Activated naive CD4-positive, alpha-beta T cell treated with anti-CD3 and anti-CD28 coated beads, Interleukin-2, amount 50 U/mL, for 24 hours (primary cell): ENCODE data around the gene CMTR1.
"Not testable (repeated sequence)": the region's sequence is repeated elsewhere in the genome, so short reads cannot be mapped to it uniquely, and the experiment has no call there.

Source experiments
- H3K27ac Mint-ChIP-seq: one replicate; pipeline ENCODE4 v1.8.0; 2021; ENCODE audit warnings: mild to moderate bottlenecking, mixed read lengths
- H3K27me3 Mint-ChIP-seq: one replicate; pipeline ENCODE4 v1.8.0; 2021; ENCODE audit warnings: mixed read lengths
- H3K36me3 Mint-ChIP-seq: one replicate; pipeline ENCODE4 v1.8.0; 2021; ENCODE audit warnings: mixed read lengths
- H3K4me1 Mint-ChIP-seq: one replicate; pipeline ENCODE4 v1.8.0; 2021; ENCODE audit warnings: mixed read lengths
- H3K4me3 Mint-ChIP-seq: one replicate; pipeline ENCODE4 v1.8.0; 2021; ENCODE audit warnings: mild to moderate bottlenecking, mixed read lengths
- H3K9me3 Mint-ChIP-seq: one replicate; pipeline ENCODE4 v1.8.0; 2021; ENCODE audit warnings: mixed read lengths

The CMTR1 gene

DNA sequence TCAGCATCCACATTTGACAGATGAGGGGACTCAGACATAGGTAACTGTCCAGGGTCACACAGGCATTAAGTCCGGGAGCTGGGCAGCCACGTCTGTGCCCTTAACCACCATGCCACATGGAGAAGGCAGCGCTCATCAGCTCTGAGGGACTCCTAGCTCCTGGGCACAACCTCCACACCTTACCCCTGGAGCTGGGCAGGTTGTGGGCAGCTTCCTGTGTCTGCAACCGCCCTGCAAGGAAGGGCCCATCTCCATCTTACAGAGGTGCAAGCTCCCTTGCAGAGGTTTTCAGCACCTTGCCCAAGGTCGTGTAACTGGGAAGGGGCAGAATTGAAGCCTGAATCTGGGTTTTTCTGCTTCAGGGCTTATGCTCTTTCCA is 58.8 kb downstream of the CMTR1 start:
- Mint-ChIP-seq H3K27me3 (no peaks in the 10 kb centered on the region), H3K4me1 (peaks cover 73% of the 10 kb centered on the region), H3K36me3 (peaks cover 4% of the 10 kb centered on the region), H3K27ac (no peak overlapping the region), H3K4me3 (no peak overlapping the region), H3K9me3 (no peaks in the 10 kb centered on the region)

DNA sequence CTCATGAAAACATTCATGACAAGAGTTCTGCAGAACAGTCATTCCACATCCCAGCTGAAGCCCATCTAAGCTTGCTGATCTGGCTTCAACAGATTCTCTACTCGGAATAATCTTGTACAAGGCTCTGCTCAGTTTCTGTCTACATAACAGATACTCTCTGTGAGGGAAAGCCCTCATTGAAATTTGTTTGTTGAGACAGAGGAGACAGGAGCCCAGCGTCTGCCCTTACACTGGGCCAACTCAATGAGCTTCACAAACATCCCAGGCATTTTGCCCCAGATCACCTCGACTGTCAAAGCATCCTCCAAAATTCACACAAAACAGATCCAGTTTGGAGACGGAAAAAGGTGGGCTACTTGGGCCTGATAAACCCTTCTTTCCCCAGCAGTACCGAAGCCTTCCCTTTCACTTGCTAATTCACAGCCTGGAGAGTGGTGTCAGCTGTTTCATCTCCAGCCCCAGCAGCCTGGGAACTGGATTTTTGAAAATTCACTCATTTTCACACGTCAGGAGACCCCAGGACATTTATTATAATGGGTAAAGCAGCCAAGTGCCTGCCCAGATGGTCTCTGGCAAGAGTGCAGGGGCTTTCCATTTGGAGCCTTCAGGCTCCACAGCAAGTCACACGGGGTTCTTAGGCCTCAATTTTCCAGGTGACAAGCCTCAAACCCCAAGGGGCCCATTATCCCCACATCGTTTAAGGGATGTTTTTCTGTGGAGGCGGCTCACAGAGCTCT is 59.4 kb downstream of the CMTR1 start:
- Mint-ChIP-seq H3K27ac (peak overlapping the region; percentile 51), H3K27me3 (no peaks in the 10 kb centered on the region)

DNA sequence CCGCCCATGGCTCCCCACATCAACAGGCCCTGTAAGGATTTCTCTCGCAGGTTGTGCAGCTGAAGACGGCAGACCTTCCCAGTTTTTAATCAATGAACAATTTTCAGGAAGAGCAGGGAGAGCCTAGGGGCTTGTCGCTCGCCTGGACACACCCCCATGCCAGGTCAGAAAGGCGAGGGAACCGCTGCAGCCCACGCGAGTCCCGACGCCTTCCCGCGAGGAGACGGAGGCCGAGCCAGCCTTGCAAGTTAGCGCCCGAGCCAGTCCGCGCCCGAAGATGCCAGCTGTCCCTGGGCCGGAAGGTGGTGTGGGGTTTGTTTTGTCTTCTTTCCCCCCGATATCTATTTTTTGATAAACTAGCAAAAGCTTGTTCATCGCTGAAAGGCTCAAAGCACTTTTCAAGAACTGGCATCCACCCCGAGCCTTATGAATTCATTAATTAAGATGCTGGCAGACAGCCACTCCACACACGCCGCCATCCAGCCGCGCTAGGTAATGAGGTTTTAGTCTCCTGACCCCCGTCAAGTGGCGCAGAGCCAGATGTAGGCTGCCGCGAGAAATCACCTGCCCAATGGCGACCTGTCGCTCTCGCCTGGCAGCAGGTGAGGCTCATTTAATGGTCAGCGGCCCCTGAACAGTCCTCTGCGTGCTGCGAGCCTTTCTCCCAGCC is 60.1 kb downstream of the CMTR1 start:
- Mint-ChIP-seq H3K4me1 (peaks cover 80% of the 10 kb centered on the region), H3K27ac (no peak overlapping the region)

More for the DNA sequence above, 59.4 kb downstream of the CMTR1 start:
- Mint-ChIP-seq H3K4me3 (no peak overlapping the region), H3K4me1 (peaks cover 78% of the 10 kb centered on the region), H3K9me3 (no peaks in the 10 kb centered on the region), H3K36me3 (peaks cover 4% of the 10 kb centered on the region)

DNA sequence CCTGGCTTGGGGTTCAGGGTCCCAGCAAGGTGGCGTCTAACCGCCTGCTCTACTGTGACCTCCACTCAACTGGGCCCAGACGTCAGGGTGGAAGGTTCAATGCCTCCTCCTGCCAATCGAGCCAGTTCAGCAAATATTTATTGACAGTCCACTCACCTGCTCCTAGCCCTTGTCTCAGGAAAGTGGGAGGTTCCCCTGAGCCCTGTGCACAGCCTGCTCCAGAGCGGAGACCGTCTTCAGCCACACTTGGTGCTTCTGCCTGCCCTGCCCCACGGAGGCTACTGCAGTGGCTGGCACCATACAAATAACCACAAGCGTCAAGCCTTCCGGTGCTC is 60.6 kb downstream of the CMTR1 start:
- peaks cover 1% of the 10 kb centered on the region for H3K36me3 Mint-ChIP-seq
- H3K4me3 Mint-ChIP-seq, result no peak overlapping the region
- no peak overlapping the region for H3K27ac Mint-ChIP-seq
- peaks cover 80% of the 10 kb centered on the region for H3K4me1 Mint-ChIP-seq
- H3K27me3 Mint-ChIP-seq, result no peaks in the 10 kb centered on the region
- no peaks in the 10 kb centered on the region for H3K9me3 Mint-ChIP-seq

More for the DNA sequence above, 60.1 kb downstream of the CMTR1 start:
- H3K4me3 Mint-ChIP-seq, result no peak overlapping the region
- no peaks in the 10 kb centered on the region for H3K27me3 Mint-ChIP-seq
- H3K36me3 Mint-ChIP-seq, result peaks cover 4% of the 10 kb centered on the region
- H3K9me3 Mint-ChIP-seq, result no peaks in the 10 kb centered on the region

DNA sequence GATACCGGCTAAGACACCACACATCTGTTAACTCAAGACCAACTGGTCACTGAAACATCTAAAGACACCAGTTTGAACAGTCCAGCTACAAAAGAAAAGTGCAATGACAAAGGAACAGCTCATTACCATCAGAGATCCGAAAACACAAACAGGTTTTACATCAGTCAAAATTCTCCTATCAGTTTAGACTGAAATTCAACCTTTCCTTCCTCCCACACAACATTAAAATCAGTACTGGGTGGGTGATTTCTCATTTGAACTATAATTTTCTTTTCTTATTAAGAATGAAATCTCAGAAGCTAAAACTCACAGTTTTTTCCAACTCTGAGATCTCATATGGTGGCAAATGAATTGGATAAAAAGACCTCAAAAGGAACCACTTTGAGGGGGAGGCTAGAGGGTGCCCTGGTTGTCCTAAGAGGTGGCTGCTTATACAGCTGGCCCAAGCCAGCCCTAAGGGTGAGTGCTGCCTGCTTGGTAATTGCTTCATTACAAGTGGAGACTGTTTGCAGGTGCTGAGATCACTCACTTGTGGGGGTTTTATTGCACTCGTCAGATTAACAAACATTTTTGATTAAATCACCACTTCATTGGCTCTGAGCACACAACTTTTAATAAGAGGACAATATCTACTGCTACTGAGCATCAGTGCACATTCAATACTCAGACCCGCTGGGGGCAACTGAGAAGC is 62.4 kb downstream of the CMTR1 start:
- Mint-ChIP-seq H3K4me1 (peaks cover 81% of the 10 kb centered on the region), H3K9me3 (no peaks in the 10 kb centered on the region), H3K36me3 (no peaks in the 10 kb centered on the region), H3K27ac (peak overlapping the region; percentile 71), H3K4me3 (peak overlapping the region; percentile 53), H3K27me3 (no peaks in the 10 kb centered on the region)

DNA sequence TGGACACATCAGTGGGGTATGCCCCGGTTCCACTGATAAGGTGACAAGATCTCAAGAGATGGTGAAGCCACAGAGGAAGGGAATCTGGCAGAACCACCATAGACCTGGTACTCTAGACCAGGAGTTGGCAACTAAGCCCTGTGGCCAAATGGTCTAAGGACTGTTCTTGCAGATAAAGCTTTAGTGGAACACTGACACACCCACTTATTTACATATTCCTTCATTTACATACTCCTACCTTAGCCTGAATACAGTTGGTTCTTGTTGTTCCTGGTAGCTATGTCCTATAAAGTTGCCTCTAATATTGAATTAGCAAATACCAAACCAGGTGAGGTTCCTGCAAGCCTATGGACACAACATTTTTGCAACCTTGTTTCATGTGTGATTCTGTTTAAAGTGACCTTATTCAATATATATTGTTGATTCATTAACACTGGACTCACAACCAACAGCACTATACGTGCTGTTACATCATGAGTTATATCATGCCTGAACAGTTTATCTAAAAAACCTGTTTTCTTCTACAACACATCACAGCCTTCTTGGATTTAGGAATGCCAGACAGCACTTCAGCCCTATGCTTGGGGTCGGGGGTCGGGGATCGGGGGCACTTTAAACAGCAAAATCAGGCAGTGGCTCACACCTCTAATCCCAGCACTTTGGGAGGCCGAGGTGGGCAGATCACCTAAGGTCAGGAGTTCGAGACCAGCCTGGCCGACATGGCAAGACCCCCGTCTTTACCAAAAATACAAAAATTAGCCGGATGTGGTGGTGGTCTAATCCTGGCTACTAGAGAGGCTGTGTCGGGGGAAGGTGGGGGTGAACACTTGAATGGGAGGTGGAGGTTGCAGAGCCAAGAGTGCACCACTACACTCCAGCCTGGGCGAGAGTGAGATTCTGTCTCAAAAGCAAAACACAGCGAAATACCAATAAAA is 64.2 kb downstream of the CMTR1 start:
- Mint-ChIP-seq H3K27ac (peak overlapping the region; percentile 41), H3K27me3 (no peaks in the 10 kb centered on the region), H3K9me3 (no peaks in the 10 kb centered on the region), H3K4me1 (peaks cover 79% of the 10 kb centered on the region), H3K36me3 (no peaks in the 10 kb centered on the region), H3K4me3 (no peak overlapping the region)

DNA sequence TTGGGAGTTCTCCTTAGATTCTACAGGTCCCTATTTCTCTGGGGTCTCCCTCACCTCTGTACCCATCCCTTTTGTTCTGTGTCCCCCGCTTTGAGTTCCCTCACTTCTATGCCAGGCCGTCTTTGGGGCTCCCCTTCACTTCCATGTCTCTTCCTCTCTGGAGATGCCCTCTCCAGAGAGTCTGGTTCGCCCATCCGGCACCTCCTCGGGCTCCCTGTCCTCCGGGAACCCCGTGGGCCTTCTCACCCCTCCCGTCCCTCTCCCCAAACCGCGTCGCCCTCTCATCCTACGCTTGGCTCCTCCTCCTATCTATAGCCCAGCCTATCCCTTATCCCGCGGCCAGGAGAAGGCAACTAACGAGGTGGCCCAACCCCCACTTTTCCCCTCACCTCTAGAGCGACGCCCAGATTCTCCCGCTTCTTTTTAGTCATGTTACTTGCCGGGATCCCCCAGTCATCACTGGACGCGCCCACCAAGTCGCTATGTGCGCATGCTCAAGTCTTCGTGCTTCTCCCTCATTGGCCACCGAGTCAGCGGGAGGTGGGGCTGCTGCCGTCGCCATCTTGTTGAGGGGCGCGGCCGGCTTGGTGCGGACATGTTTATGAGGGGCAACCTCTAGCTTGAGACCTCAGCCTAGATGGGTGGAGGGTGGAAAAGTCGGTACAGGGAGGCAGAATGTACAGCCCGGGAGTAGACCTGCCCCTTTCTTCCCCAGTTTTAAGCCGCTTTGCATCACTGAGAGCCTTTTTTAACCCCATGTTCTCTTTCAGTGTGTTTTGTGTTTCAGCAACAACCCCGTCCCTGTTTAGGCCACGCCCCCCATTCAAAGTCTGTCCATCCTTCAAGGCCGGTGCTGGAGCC is 66.6 kb downstream of the CMTR1 start, which contains the start of gene CCDC167:
Gene CCDC167 (minus strand): TSS at position 461 of the 861 bp plus-strand sequence. CDS start 30 bp downstream, at position 431.
- Mint-ChIP-seq H3K4me1 (peaks cover 90% of the 10 kb centered on the region), H3K36me3 (no peaks in the 10 kb centered on the region), H3K4me3 (peak within 1 kb of the TSS; percentile 97), H3K27me3 (no peaks in the 10 kb centered on the region), H3K27ac (peak within 1 kb of the TSS; percentile 97), H3K9me3 (no peaks in the 10 kb centered on the region)

DNA sequence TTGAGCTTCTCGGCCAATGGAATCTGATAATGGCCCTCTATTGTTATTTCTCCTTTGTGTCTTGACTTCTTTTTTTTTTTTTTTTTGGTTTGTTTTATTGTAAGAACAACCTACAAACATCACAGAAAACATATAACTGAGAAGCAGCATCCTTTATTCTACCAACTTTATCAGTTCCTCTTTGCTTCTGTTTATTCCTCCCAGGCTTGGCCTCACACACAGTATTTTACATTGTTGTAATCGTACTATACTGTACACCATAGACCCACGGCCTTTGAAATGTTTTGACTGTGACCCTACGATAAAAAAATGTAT is 67.2 kb downstream of the CMTR1 start:
- H3K9me3 Mint-ChIP-seq, result no peaks in the 10 kb centered on the region
- H3K4me3 Mint-ChIP-seq, result peak overlapping the region; percentile 97
- no peaks in the 10 kb centered on the region for H3K36me3 Mint-ChIP-seq
- peak overlapping the region; percentile 97 for H3K27ac Mint-ChIP-seq
- no peaks in the 10 kb centered on the region for H3K27me3 Mint-ChIP-seq
- peaks cover 90% of the 10 kb centered on the region for H3K4me1 Mint-ChIP-seq

DNA sequence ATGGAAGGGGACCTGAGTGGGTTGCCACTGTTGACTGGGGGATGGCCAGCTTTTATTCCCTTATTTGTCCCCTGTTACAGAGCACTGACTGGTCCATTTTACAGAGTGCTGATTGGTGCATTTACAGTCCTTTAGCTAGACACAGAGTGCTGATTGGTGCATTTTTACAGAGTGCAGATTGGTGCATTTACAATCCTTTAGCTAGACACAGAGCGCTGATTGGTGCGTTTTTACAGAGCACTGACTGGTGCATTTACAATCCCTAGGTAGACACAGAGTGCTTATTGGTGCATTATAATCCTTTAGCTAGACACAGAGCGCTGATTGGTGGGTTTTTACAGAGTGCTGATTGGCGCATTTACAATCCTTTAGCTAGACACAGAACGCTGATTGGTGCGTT is 67.9 kb downstream of the CMTR1 start:
- not testable (repeated sequence) for H3K36me3 Mint-ChIP-seq, H3K27me3 Mint-ChIP-seq, H3K4me3 Mint-ChIP-seq, H3K9me3 Mint-ChIP-seq
- Mint-ChIP-seq H3K27ac (peak overlapping the region; percentile 32), H3K4me1 (peaks cover 90% of the 10 kb centered on the region)

DNA sequence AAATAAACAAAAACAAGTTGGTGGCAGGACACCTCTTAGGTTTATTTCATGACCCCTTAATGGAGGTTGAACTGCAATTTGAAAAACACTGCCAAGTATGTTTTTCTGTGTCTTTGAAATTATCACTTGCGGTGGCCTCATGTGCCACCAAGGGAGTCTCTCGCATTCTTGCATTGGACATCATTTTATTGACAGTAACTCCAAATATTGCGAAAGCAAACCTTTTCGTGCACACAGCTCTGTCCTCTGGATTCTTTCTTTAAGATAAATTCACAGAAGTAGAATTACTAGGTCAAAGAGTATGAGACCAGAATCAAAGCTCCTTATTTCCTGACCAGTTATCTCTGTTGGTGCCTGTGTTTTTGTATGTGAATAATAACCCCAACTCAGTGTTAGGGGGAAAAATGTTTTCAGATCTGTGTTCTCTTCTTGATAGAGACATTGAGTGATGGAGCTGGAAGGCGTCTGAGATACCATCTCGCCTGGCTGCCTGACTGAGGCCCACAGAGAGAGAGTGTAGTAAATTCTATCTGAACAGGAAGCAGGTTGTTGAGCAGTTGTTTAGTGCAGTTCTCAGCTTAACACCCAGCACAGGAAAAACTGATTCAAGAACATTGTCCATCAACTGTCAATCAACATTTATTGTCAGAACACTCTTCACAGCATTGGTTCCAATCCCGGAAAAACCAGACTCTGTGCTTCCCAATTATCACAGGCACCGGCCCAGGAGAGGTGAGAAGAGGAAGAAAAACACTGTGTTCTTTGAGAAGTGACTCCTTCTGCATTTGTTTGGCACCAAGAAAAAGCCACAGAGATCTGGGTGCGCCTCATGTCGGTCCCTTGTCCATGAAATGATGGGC is 68.8 kb downstream of the CMTR1 start:
- H3K4me1 Mint-ChIP-seq, result peaks cover 91% of the 10 kb centered on the region
- H3K27ac Mint-ChIP-seq, result peak overlapping the region; percentile 94
- no peaks in the 10 kb centered on the region for H3K36me3 Mint-ChIP-seq
- peak overlapping the region; percentile 62 for H3K4me3 Mint-ChIP-seq
- H3K9me3 Mint-ChIP-seq, result no peaks in the 10 kb centered on the region
- no peaks in the 10 kb centered on the region for H3K27me3 Mint-ChIP-seq

DNA sequence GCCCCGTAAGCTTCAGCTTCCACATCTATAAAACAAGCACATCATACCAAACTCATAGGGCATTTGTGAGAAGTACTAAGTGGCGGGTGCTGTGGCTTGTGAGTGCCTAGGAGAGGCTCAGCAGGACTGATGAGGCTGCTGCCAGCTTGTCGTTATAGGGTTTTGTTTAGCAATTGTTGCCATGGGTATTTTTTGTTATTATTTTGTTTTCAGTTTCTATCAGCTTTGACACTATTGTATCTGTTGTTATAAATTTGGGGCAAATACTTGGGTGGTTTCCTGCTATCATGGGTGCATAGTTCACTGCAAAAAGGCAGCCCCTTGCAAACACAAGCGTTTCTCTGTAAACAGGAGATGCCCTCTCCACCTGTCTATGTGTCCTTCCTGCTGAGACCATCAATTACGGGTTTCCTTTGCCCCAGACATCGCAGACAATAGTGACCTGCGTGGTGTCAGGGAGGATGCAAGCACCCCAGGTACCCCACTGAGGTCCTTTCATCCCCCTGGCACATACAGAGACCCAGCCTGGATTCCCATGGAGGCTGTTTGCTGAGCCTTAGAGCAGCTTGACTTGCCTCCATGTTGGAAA is 69.8 kb downstream of the CMTR1 start:
- peaks cover 90% of the 10 kb centered on the region for H3K4me1 Mint-ChIP-seq
- peak overlapping the region; percentile 72 for H3K4me3 Mint-ChIP-seq
- no peaks in the 10 kb centered on the region for H3K27me3 Mint-ChIP-seq
- H3K36me3 Mint-ChIP-seq, result no peaks in the 10 kb centered on the region
- no peaks in the 10 kb centered on the region for H3K9me3 Mint-ChIP-seq
- peak overlapping the region; percentile 94 for H3K27ac Mint-ChIP-seq

DNA sequence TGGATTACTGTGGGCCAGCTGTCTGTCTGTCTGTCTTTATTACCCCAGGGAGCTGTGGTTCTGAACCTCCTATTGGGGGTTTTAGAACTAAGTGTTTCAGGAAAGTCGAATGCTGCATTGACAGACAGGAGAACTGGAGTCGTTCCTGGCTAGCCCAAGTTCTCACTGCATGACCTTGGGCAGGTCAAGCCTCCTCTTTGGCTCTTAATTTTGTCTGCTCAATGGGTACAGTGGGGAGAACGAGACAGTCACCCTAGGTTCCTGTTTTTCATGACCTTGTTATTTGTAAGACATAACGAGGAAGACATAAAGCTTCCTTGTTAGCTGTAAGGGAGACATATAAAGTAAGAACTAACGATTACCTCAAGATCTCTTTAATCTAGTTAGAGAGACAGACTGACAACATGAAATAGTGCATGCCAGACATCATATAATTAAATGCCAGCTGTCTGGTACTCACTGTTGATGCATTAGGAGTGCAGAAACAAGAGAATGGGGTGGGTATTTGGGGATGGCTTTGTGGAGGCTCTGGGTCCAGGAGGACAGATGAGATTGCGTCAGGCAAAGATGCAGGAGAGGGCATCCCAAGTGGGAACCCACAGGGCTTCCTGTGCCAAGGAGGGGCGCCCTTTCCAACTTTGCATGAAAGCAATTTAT is 70.4 kb downstream of the CMTR1 start:
- Mint-ChIP-seq H3K27me3 (no peaks in the 10 kb centered on the region), H3K9me3 (peaks cover 3% of the 10 kb centered on the region), H3K4me3 (peak overlapping the region; percentile 72), H3K27ac (peak overlapping the region; percentile 94), H3K4me1 (peaks cover 91% of the 10 kb centered on the region), H3K36me3 (no peaks in the 10 kb centered on the region)

DNA sequence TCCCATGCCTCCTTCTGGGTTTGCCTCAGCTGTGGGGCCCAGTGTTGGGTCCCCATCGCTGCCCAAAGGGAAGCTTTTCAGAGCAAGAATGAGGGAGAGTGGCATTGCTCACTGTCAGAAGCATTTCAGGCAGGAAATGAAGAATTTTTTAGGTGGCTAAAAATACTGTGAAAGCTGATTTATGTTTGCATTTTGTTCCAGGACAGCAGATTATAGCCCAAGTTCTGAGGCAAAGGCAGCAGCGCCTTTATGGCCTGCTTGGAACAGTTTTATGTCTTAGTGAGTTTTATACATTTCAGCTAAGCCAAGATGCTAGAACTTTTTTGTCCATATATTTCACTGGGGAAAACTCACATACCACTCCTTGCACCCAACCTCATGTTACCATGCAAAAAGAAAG is 71.0 kb downstream of the CMTR1 start:
- Mint-ChIP-seq H3K9me3 (peaks cover 5% of the 10 kb centered on the region), H3K36me3 (no peaks in the 10 kb centered on the region), H3K4me1 (peaks cover 91% of the 10 kb centered on the region), H3K27ac (peak overlapping the region; percentile 94), H3K4me3 (no peak overlapping the region), H3K27me3 (no peaks in the 10 kb centered on the region)
